GM23338 (cell line): ENCODE data around the gene BRK1. TPM values are rescaled to one million over a fixed set of nuclear protein-coding genes. Genes with fewer than 3 reads are reported as not detected.
"Not testable (repeated sequence)": the region's sequence is repeated elsewhere in the genome, so short reads cannot be mapped to it uniquely, and the experiment has no call there.

Source experiments
- ATAC-seq: fragments of 200-7000 bp; cut with Tn5 transposase; 3 replicates; pipeline ENCODE4 v1.9.1; 2020
- DNase-seq: peaks from one replicate; pipeline ENCODE4 v3.0.0-alpha.2; 2015; ENCODE audit warnings: low spot score
- H2AFZ ChIP-seq: fragments of 200-600 bp; sonication (generic); 2 replicates; pipeline ENCODE4 v1.8.0; 2016; ENCODE audit warnings: antibody characterized with exemption, mild to moderate bottlenecking, moderate library complexity
- H3F3A ChIP-seq: fragments of 200-600 bp; sonication (generic); replicated peaks from 2 replicates; pipeline ENCODE4 v1.8.0; 2017; ENCODE audit warnings: antibody characterized with exemption, mixed run types, low read depth
- H3K27ac ChIP-seq: fragments of 200-600 bp; sonication (generic); 2 replicates; pipeline ENCODE4 v1.6.1; 2016; ENCODE audit warnings: low read depth
- H3K27me3 ChIP-seq: fragments of 200-600 bp; sonication (generic); 2 replicates; pipeline ENCODE4 v1.8.0; 2016; ENCODE audit warnings: mild to moderate bottlenecking, mixed run types, moderate library complexity; ENCODE audit not compliant: insufficient read depth
- H3K36me3 ChIP-seq: fragments of 200-600 bp; sonication (generic); 2 replicates; pipeline ENCODE4 v1.8.0; 2016; ENCODE audit warnings: mild to moderate bottlenecking; ENCODE audit not compliant: insufficient read depth
- H3K4me1 ChIP-seq: fragments of 200-600 bp; sonication (generic); 2 replicates; pipeline ENCODE4 v1.8.0; 2016; ENCODE audit warnings: mild to moderate bottlenecking, moderate library complexity; ENCODE audit not compliant: insufficient read depth
- H3K4me2 ChIP-seq: fragments of 200-600 bp; sonication (generic); 2 replicates; pipeline ENCODE4 v1.7.1; 2017; ENCODE audit warnings: mixed run types
- H3K4me3 ChIP-seq: fragments of 200-600 bp; sonication (generic); 2 replicates; pipeline ENCODE4 v1.6.1; 2016; ENCODE audit warnings: mixed run types
- H3K79me2 ChIP-seq: fragments of 200-600 bp; sonication (generic); replicated peaks from 2 replicates; pipeline ENCODE4 v1.8.0; 2017; ENCODE audit warnings: mild to moderate bottlenecking; ENCODE audit not compliant: insufficient read depth
- H3K9me2 ChIP-seq: fragments of 200-600 bp; sonication (generic); 2 replicates; pipeline ENCODE4 v1.8.0; 2017; ENCODE audit not compliant: insufficient read depth
- H4K20me1 ChIP-seq: fragments of 200-600 bp; sonication (generic); replicated peaks from 2 replicates; pipeline ENCODE4 v1.8.0; 2017; ENCODE audit warnings: mild to moderate bottlenecking; ENCODE audit not compliant: insufficient read depth
- H3K27ac Mint-ChIP-seq: 2 replicates; pipeline ENCODE4 v1.8.0; 2020; ENCODE audit warnings: inconsistent platforms, mild to moderate bottlenecking, moderate library complexity, mixed read lengths
- H3K27me3 Mint-ChIP-seq: 3 replicates; pipeline ENCODE4 v1.8.0; 2022; ENCODE audit warnings: low read depth, mild to moderate bottlenecking, moderate library complexity, mixed read lengths, inconsistent platforms; ENCODE audit not compliant: insufficient read depth, poor library complexity
- H3K36me3 Mint-ChIP-seq: 3 replicates; pipeline ENCODE4 v1.8.0; 2021; ENCODE audit warnings: low read depth, mild to moderate bottlenecking, inconsistent platforms, moderate library complexity, mixed read lengths
- H3K4me1 Mint-ChIP-seq: 3 replicates; pipeline ENCODE4 v1.8.0; 2020; ENCODE audit warnings: mild to moderate bottlenecking, inconsistent platforms, mixed read lengths
- H3K4me3 Mint-ChIP-seq: 3 replicates; pipeline ENCODE4 v1.8.0; 2021; ENCODE audit warnings: moderate library complexity, mild to moderate bottlenecking, inconsistent platforms, mixed read lengths
- H3K9me3 Mint-ChIP-seq: 3 replicates; pipeline ENCODE4 v1.8.0; 2020; ENCODE audit warnings: moderate library complexity, mild to moderate bottlenecking, inconsistent platforms, mixed read lengths
- CREB1 ChIP-seq: fragments of 250-450 bp; sonication (Bioruptor Pico); IDR thresholded peaks from 2 replicates; pipeline ENCODE4 v1.5.0; 2020; ENCODE audit warnings: low read depth, mild to moderate bottlenecking, moderate library complexity
- CTCF ChIP-seq, 2 experiments: fragments of 200-600 bp in 1 of 2; sonication (generic) in 1 of 2; conservative IDR thresholded peaks; 2 replicates each; pipeline versions ENCODE4 v1.5.1 to v1.6.1; 2016 to 2017; ENCODE audit warnings: antibody characterized with exemption in 2 of 2, low read depth in 2 of 2, mild to moderate bottlenecking in 2 of 2, moderate library complexity in 1 of 2
- EZH2 ChIP-seq: fragments of 200-600 bp; sonication (generic); IDR thresholded peaks from one replicate; pipeline ENCODE4 v1.8.0; 2017; ENCODE audit warnings: antibody characterized with exemption, mild to moderate bottlenecking, low read depth; ENCODE audit not compliant: unreplicated experiment
- EZH2phosphoT487 ChIP-seq: fragments of 200-600 bp; sonication (generic); IDR thresholded peaks from one replicate; pipeline ENCODE4 v1.8.1; 2018; ENCODE audit warnings: antibody characterized with exemption; ENCODE audit not compliant: unreplicated experiment
- NANOG ChIP-seq: IDR thresholded peaks from 2 replicates; pipeline ENCODE4 v1.6.1; 2016; ENCODE audit warnings: antibody characterized with exemption, borderline replicate concordance
- POLR2AphosphoS5 ChIP-seq: IDR thresholded peaks from 2 replicates; pipeline ENCODE4 v1.6.1; 2016; ENCODE audit warnings: antibody characterized with exemption, low read depth
- ZNF114 ChIP-seq: fragments of 250-450 bp; sonication (Bioruptor Pico); IDR thresholded peaks from 2 replicates; pipeline ENCODE4 v1.5.0; 2020; ENCODE audit warnings: mild to moderate bottlenecking, moderate library complexity
- polyA plus RNA-seq: library from polyadenylated mRNA; unstranded; fragments of >200 nt; fragmentation: Nextera tagmentation; extraction: Ambion mirVana; gene quantifications from 2 replicates; pipeline ENCODE4 v1.2.1, GENCODE V29; 2016
- total RNA-seq: library from RNA; depleted of rRNA; stranded (reverse); fragments of >200 nt; shearing (Covaris generic); gene quantifications from 2 replicates; pipeline ENCODE4 v1.2.3, GENCODE V29; 2014

BRK1 gene
- total and polyA plus RNA-seq, 2 experiments from 2014 or later = 130 to 165 TPM

DNA sequence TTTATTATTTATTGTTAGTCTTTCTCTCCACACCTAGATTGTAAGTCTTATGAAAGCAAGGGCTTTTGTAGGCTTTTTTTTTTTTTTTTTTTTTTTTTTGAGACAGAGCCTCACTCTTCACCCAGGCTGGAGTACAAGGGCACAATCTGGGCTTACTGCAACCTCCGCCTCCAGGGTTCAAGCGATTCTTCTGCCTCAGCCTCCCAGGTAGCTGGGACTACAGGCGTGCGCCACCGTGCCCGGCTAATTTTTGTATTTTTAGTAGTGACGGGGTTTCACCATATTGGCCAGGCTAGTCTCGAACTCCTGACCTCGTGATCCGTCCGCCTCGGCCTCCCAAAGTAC is 48.7 kb downstream of the BRK1 start:
- H3K36me3 ChIP-seq, H3F3A ChIP-seq, H3K79me2 ChIP-seq, H3K9me2 ChIP-seq, H3K4me1 ChIP-seq, H3K4me1 Mint-ChIP-seq, DNase-seq, H3K27ac ChIP-seq, H3K36me3 Mint-ChIP-seq, H3K27ac Mint-ChIP-seq, H3K27me3 ChIP-seq, H3K4me2 ChIP-seq, ATAC-seq, H4K20me1 ChIP-seq: not testable (repeated sequence)
- H3K4me3 Mint-ChIP-seq = peak overlapping the region; percentile 60
- H3K9me3 Mint-ChIP-seq = peaks cover 11% of the 10 kb centered on the region
- H3K4me3 ChIP-seq = peak overlapping the region; percentile 95; the same call in 1 of the 2 replicates
- H3K27me3 Mint-ChIP-seq = peaks cover 12% of the 10 kb centered on the region
- H2AFZ ChIP-seq = peak overlapping the region; percentile 94; the same call in 1 of the 2 replicates

GRCh38 chr3:10164546-10165393 is 49.3 kb downstream of the BRK1 start, which contains the start of gene IRAK2:
Gene IRAK2, plus strand, starts transcription at chr3:10164919. Its CDS starts 36 bp downstream, at chr3:10164955.
- Histone ChIP-seq H3K27ac (no peak within 1 kb of the TSS), H3K4me1 (no peaks in the 10 kb centered on the region), H3K79me2 (no peaks in the 10 kb centered on the region), H4K20me1 (no peaks in the 10 kb centered on the region), H3K4me2 (peak within 1 kb of the TSS; percentile 97), H3K4me3 (peak within 1 kb of the TSS; percentile 95), H3K27me3 (no peaks in the 10 kb centered on the region), H3K9me2 (0 out of 2 replicates have a peak, but pooled peaks cover 4% of the 10 kb centered on the region), H2AFZ (peak within 1 kb of the TSS; percentile 99), H3K36me3 (peaks cover 5% of the 10 kb centered on the region; the same call in 1 of the 2 replicates), H3F3A (0 out of 2 replicates have a peak, but pooled peaks cover 5% of the 10 kb centered on the region)
- TF ChIP-seq CREB1 (CRISPR knock-in tag) = 0 out of 2 replicates have a peak, but pooled peaks have one; percentile 14
- TF ChIP-seq EZH2 = no peak
- TF ChIP-seq POLR2AphosphoS5 = peak; percentile 65
- TF ChIP-seq NANOG = no peak
- TF ChIP-seq CTCF (conservative IDR thresholded peaks at IDR 0.05; ENCODE audit: low read depth in 2 of 2) = peak; percentile 43 to 66
- Mint-ChIP-seq H3K27me3 (peaks cover 12% of the 10 kb centered on the region), H3K36me3 (peaks cover 13% of the 10 kb centered on the region), H3K9me3 (peaks cover 17% of the 10 kb centered on the region), H3K27ac (no peak within 1 kb of the TSS), H3K4me3 (peak within 1 kb of the TSS; percentile 70), H3K4me1 (peaks cover 3% of the 10 kb centered on the region; the same call in 1 of the 3 replicates)
- DNase-seq = peak; percentile 88
- ATAC-seq = peak; percentile 90

- Mint-ChIP-seq H3K36me3 (peaks cover 13% of the 10 kb centered on the region), H3K27ac (no peak overlapping the region), H3K9me3 (peaks cover 25% of the 10 kb centered on the region), H3K4me3 (no peak overlapping the region), H3K4me1 (peaks cover 3% of the 10 kb centered on the region; the same call in 1 of the 3 replicates), H3K27me3 (peaks cover 16% of the 10 kb centered on the region)
- Histone ChIP-seq H3F3A (no peaks in the 10 kb centered on the region), H2AFZ (peak overlapping the region; percentile 43; the same call in 1 of the 2 replicates), H3K79me2 (no peaks in the 10 kb centered on the region), H3K9me2 (0 out of 2 replicates have a peak, but pooled peaks cover 4% of the 10 kb centered on the region), H3K27ac (no peak overlapping the region), H3K36me3 (peaks cover 5% of the 10 kb centered on the region; the same call in 1 of the 2 replicates), H3K4me3 (peak overlapping the region; percentile 95; the same call in 1 of the 2 replicates), H3K4me2 (peak overlapping the region; percentile 97), H4K20me1 (no peaks in the 10 kb centered on the region), H3K4me1 (no peaks in the 10 kb centered on the region), H3K27me3 (no peaks in the 10 kb centered on the region)
- ATAC-seq (no peak), DNase-seq (no peak)
- TF ChIP-seq EZH2 (no peak), EZH2phosphoT487 (no peak), NANOG (no peak), ZNF114 (no peak)
These were observed 50.7 kb downstream of the BRK1 start for GRCh38 chr3:10166213-10166604.
